Measurements from ENCODE around the gene PNLIPRP3.

PNLIPRP3 gene

DNA sequence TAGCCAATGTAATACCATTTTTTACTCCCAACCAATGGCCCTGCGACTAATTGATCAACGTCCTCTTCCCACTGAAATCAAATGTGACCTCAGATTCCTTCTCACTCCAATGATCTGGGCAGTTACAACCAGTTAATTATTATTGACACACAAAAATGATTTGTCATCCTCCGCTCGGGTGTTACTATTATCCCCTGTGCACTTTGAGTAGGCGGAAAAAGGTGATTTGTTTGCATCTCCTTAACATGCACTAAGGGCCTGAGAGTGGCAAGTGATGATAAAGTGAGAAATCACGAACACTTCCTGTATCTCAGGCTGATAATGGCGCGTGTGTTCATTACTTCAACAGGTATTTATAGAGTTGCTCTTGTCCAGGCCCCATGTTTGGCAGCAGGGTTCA lies 77.1 kb downstream of the PNLIPRP3 start:
- DNase-seq (ENCODE audit: low read depth in 2 of 3, low spot score in 1 of 3) = no peak

DNA sequence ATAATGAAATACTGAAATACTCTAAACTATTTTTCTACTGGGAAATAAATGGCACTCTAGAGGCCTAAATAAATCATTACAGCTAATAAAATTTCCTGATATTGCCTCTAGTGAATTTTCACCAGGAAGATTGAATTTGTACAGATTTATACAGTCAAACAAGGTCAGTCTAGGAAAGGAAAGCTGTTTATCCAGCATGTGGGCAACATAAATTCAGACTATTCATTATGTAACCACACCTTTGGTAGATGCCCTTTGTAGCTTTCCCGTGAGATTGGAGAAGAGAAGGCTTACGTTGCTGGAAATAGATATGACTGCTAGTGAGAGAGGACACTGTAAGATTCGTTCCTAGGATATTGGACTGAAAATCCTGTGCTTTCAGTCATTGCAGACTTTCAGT lies 82.9 kb downstream of the PNLIPRP3 start:
- no peak for DNase-seq (ENCODE audit: low read depth in 2 of 3, low spot score in 1 of 3)

DNA sequence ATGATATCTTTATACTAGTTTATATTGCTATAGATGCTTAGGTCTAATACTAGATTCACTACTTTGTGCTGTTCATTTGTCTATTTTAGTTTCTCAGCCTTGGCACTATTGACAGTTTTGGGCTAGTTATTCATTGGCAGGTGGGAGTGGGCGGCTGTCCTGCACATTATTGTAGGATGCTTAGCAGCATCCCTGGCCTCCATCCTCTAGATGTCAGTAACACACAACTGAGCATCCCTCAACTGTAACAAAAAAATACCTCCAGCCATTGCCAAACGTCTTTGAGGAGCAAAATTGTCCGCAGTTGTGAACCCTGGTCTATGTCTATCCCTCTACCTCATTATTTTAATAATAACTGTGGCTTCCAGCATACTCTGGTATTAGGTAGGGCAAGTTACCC lies 83.7 kb downstream of the PNLIPRP3 start:
- no peak for DNase-seq (ENCODE audit: low read depth in 2 of 3, low spot score in 1 of 3)

DNA sequence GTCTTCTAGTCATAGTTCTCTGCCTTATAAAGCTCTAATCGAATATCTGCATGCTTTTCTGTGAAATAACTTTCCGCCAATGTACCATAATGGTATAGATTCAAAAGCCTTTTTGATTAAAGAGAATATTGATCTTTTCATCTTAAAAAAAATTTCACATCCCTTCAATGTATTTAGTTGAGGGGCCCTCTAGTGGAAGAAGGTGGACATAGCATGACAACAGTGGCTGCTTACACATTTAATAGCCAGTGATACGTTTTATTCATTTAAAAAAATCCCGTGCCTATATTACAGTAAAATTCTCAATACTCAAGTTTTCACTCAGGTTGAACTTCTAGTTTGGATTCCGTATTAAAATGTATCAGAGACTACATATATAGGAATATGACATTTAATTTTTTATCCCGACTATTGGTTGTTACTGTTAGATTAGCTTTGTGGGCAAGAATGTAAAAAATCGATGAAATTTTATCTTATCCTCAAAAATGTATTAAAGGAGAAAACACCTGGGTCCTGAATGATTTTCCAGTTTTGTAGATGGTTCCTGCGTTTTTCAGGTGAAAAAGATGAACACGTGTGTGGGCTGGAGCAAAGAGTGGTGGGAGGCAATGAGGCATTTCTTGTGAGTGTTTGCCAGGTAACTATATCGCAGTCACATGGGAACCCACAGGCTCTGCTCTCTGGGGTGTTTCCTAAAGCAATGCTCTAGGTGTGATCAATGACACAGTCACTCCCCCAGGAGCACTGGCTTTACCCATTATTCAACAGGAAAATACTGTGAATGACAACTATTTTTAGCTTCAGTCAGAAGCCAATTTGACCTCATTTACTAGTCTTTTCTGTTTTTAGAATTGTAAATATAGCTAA lies 94.0 kb downstream of the PNLIPRP3 start:
- DNase-seq (ENCODE audit: low read depth in 2 of 3, low spot score in 1 of 3) = peak in 2 of 3 donors; percentile 1 to 49

DNA sequence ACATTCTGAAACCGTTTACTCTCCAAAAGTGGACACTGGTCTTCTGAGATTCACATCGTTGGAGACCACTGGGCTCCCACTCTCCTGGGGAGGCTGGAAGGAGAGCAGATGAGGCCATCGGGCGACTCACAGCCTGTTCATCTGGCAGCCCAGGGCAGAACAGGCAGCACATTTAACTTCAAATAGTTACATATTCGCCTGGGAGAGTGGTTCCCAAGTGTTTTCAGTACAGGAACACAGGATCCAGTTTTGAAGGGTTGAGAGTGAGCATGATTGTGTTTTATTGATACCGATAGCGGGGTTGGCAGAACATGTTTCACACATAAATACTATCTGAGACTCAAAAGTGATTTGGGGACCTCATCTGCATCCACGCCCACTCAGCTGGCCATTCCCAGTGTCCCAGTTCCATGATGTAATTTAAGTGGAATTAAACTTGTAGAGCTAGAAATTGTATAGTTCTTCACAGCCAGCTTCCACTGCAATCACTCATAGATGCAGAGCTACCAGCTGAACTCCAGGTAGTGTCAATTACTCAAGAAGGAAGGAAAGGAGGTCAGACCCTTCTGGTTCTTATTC lies 95.2 kb downstream of the PNLIPRP3 start:
- no peak for DNase-seq (ENCODE audit: low read depth in 2 of 3, low spot score in 1 of 3)

DNA sequence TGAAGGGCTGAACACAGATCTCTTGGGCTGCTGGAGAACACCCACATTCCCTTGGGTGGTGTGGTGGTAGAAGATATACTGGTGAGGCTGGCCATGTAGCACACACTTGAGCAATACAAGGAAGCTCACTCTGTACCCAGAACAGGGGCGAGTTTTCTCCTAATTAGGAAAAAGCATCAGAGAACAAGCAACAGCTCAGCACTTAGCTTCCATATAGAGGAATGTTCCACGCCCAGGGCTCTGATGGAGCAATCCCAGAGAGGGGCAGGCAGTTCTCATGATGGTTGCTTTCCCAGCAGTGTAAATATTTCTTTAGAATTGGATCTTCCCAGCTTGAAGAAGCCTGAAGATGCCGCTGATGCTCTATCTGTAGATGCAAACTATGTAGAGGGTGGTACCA lies 97.1 kb downstream of the PNLIPRP3 start:
- no peak for DNase-seq (ENCODE audit: low read depth in 2 of 3, low spot score in 1 of 3)

DNA sequence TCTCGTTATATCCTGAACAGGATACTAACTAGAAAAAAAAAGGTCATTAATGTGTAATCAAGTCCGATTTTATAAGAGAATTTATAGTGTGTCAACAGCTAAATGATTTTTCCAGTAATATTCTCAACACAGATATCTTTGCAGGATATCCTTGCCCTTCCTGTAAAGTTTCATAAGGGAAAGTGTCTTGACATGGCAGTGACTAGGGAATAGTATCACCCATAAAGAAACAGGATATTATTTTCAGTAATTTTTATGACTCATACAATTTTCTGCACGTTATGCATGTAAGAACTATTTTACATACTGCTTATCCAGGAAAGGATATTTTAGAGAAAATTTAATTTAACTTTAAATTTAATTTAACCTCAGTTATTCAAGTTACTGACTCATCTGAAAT lies 98.6 kb downstream of the PNLIPRP3 start:
- DNase-seq (ENCODE audit: low read depth in 2 of 3, low spot score in 1 of 3) = no peak
